Measurements from ENCODE around the gene HOXD9.

DNA sequence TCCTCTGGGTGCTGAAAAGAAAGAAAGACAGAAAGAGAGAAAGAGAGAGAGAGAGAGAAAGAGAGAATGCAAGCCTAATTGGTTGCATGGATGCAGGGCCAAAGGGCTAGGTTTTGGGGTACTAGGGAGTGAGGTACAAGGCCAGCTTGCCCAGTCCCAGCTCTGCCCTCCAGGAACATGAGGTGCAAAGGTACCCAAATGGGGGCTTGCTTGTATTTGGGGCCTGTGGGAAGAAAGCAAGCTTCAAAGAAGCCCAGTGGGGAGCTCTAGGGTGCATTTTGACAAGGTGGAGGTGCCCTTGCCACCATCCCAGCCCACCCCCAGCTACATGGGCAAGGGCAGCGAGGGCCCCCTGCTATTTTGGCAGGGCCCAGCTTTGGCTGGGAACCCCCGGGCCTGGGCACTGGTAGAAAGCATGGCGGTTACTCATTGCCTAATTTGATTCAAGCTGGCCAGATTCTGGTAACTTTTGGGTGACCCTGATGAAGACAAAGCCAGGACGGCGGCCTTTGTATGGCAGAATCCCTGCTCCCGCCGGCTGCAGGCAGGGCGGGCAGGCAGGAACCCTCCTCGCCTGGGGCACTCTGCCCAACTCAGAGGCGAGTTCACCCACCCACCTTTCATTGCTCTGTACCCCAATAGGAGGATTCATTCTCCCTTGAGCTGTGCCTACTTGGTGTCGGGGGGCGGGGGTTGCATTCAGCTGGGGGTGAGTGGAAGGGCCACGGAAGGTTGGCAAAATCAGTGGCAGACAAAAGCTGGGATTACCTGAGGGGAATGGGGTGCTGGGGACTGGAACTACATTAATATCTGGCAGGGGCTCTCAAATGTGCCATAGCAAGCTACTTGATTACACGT, 28.3 kb downstream of the HOXD9 start:
- TF ChIP-seq JUN (IDR thresholded peaks at IDR 0.05; ENCODE audit: borderline replicate concordance, insufficient read depth, insufficient read length, low read depth) (no peak), POLR2AphosphoS5 (IDR thresholded peaks at IDR 0.05; ENCODE audit: insufficient read depth, low read depth, low read length) (no peak), MYC (IDR thresholded peaks at IDR 0.05; ENCODE audit: low read depth, low read length) (no peak)
- TF ChIP-seq, protein P1, sequence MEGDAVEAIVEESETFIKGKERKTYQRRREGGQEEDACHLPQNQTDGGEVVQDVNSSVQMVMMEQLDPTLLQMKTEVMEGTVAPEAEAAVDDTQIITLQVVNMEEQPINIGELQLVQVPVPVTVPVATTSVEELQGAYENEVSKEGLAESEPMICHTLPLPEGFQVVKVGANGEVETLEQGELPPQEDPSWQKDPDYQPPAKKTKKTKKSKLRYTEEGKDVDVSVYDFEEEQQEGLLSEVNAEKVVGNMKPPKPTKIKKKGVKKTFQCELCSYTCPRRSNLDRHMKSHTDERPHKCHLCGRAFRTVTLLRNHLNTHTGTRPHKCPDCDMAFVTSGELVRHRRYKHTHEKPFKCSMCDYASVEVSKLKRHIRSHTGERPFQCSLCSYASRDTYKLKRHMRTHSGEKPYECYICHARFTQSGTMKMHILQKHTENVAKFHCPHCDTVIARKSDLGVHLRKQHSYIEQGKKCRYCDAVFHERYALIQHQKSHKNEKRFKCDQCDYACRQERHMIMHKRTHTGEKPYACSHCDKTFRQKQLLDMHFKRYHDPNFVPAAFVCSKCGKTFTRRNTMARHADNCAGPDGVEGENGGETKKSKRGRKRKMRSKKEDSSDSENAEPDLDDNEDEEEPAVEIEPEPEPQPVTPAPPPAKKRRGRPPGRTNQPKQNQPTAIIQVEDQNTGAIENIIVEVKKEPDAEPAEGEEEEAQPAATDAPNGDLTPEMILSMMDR (IDR thresholded peaks at IDR 0.05; ENCODE audit: extremely low read depth in 1 of 2, insufficient read depth in 1 of 2, low read depth in 1 of 2, low read length in 2 of 2) = no peak
- TF ChIP-seq, protein P2, sequence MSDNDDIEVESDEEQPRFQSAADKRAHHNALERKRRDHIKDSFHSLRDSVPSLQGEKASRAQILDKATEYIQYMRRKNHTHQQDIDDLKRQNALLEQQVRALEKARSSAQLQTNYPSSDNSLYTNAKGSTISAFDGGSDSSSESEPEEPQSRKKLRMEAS (IDR thresholded peaks at IDR 0.05; ENCODE audit: insufficient read depth, insufficient read length) = no peak

All from endothelial cell of umbilical vein (primary cell).